Parathyroid adenoma (tissue), 2 donors: ENCODE measurements around the gene TAF1D.
"Not testable (repeated sequence)": the region's sequence is repeated elsewhere in the genome, so short reads cannot be mapped to it uniquely, and the experiment has no call there.

Experiments
- H2AFZ ChIP-seq: fragments of 300-600 bp; sonication (generic); one replicate; pipeline ENCODE4 v1.7.0; 2017; ENCODE audit warnings: antibody characterized with exemption, mild to moderate bottlenecking
- H3K27ac ChIP-seq: fragments of 300-600 bp; sonication (generic); one replicate; pipeline ENCODE4 v1.7.0; 2017
- H3K27me3 ChIP-seq: fragments of 300-600 bp; sonication (generic); one replicate; pipeline ENCODE4 v1.7.0; 2017; ENCODE audit warnings: low read length; ENCODE audit not compliant: control insufficient read depth, insufficient read depth
- H3K36me3 ChIP-seq: fragments of 300-600 bp; sonication (generic); one replicate; pipeline ENCODE4 v1.7.0; 2017; ENCODE audit warnings: low read length; ENCODE audit not compliant: control insufficient read depth, insufficient read depth
- H3K4me1 ChIP-seq: fragments of 300-600 bp; sonication (generic); one replicate; pipeline ENCODE4 v1.7.0; 2017; ENCODE audit warnings: control low read depth
- H3K4me2 ChIP-seq: fragments of 300-600 bp; sonication (generic); one replicate; pipeline ENCODE4 v1.7.0; 2017; ENCODE audit warnings: low read length
- H3K4me3 ChIP-seq: fragments of 300-600 bp; sonication (generic); one replicate; pipeline ENCODE4 v1.7.0; 2017; ENCODE audit warnings: low read depth, low read length
- H3K79me2 ChIP-seq: fragments of 300-600 bp; sonication (generic); one replicate; pipeline ENCODE4 v1.7.0; 2017; ENCODE audit warnings: control low read depth
- H3K9ac ChIP-seq: fragments of 300-600 bp; sonication (generic); one replicate; pipeline ENCODE4 v1.7.0; 2017; ENCODE audit warnings: mild to moderate bottlenecking
- H3K9me3 ChIP-seq: fragments of 300-600 bp; sonication (generic); one replicate; pipeline ENCODE4 v1.7.0; 2017; ENCODE audit warnings: low read length; ENCODE audit not compliant: control insufficient read depth
- CTCF ChIP-seq: fragments of 300-600 bp; sonication (generic); IDR thresholded peaks from one replicate; pipeline ENCODE4 v1.7.0; 2017; ENCODE audit warnings: antibody characterized with exemption, mild to moderate bottlenecking
- donor health status: primary hyperparathyroidism.

TAF1D gene

GRCh38 chr11:93761910-93762309, 20.6 kb upstream of the TAF1D start:
- no peak for TF ChIP-seq CTCF
- Histone ChIP-seq H3K27ac (no peak overlapping the region), H3K4me2 (no peak overlapping the region), H2AFZ (no peak overlapping the region), H3K27me3 (no peaks in the 10 kb centered on the region), H3K79me2 (no peaks in the 10 kb centered on the region), H3K4me3 (no peak overlapping the region), H3K9ac (no peak overlapping the region), H3K4me1 (no peaks in the 10 kb centered on the region), H3K36me3 (no peaks in the 10 kb centered on the region), H3K9me3 (no peaks in the 10 kb centered on the region)

- not testable (repeated sequence) for H3K4me1 ChIP-seq, H3K36me3 ChIP-seq, H2AFZ ChIP-seq, H3K4me3 ChIP-seq, H3K27me3 ChIP-seq, H3K4me2 ChIP-seq, H3K79me2 ChIP-seq, H3K9me3 ChIP-seq, H3K9ac ChIP-seq, H3K27ac ChIP-seq
Measured at GRCh38 chr11:93759123-93759522, 17.8 kb upstream of the TAF1D start.

GRCh38 chr11:93757924-93758865, 16.9 kb upstream of the TAF1D start:
- Histone ChIP-seq H3K9me3 (no peaks in the 10 kb centered on the region), H3K27ac (no peak overlapping the region), H3K4me3 (no peak overlapping the region), H3K27me3 (no peaks in the 10 kb centered on the region), H3K36me3 (no peaks in the 10 kb centered on the region), H3K4me2 (no peak overlapping the region), H3K9ac (no peak overlapping the region), H3K4me1 (no peaks in the 10 kb centered on the region), H3K79me2 (no peaks in the 10 kb centered on the region), H2AFZ (no peak overlapping the region)
- no peak for TF ChIP-seq CTCF

GRCh38 chr11:93757301-93757700, 16.0 kb upstream of the TAF1D start:
- Histone ChIP-seq H3K9me3 (no peaks in the 10 kb centered on the region), H3K27ac (no peak overlapping the region), H3K36me3 (no peaks in the 10 kb centered on the region), H3K27me3 (no peaks in the 10 kb centered on the region), H3K4me3 (no peak overlapping the region), H3K9ac (no peak overlapping the region), H2AFZ (no peak overlapping the region), H3K79me2 (no peaks in the 10 kb centered on the region), H3K4me1 (no peaks in the 10 kb centered on the region), H3K4me2 (no peak overlapping the region)
- TF ChIP-seq CTCF, result no peak

GRCh38 chr11:93756748-93757147, 15.5 kb upstream of the TAF1D start:
- no peak for TF ChIP-seq CTCF
- Histone ChIP-seq H2AFZ (no peak overlapping the region), H3K4me3 (no peak overlapping the region), H3K4me2 (no peak overlapping the region), H3K27me3 (no peaks in the 10 kb centered on the region), H3K36me3 (no peaks in the 10 kb centered on the region), H3K9ac (no peak overlapping the region), H3K79me2 (no peaks in the 10 kb centered on the region), H3K9me3 (no peaks in the 10 kb centered on the region), H3K4me1 (no peaks in the 10 kb centered on the region), H3K27ac (no peak overlapping the region)
